Lung (tissue), 12 donors: Measurements from ENCODE around the gene TTC28. TPM values are rescaled to one million over a fixed set of nuclear protein-coding genes. Genes with fewer than 3 reads are reported as not detected.

Experiments
- ATAC-seq: fragments of 200-7000 bp; cut with Tn5 transposase; one replicate; pipeline ENCODE4 v1.9.1; 2020; ENCODE audit warnings: moderate number of reproducible peaks; ENCODE audit not compliant: insufficient read depth, low FRiP score
- DNase-seq, 3 donors: peaks; one replicate each; pipeline ENCODE4 v3.0.0-alpha.2; 2013 to 2017
- H3K27ac ChIP-seq, 2 donors: one replicate each; pipeline ENCODE4 v1.5.1; 2013; ENCODE audit warnings: mild to moderate bottlenecking in 2 of 2, moderate library complexity in 2 of 2, control low read depth in 1 of 2, inconsistent platforms in 1 of 2, low read depth in 1 of 2, low read length in 1 of 2
- H3K27me3 ChIP-seq, 3 donors: one replicate each; pipeline ENCODE4 v1.5.1; 2013; ENCODE audit warnings: low read length in 2 of 3; ENCODE audit not compliant: control insufficient read depth in 3 of 3, insufficient read depth in 3 of 3
- H3K36me3 ChIP-seq, 4 donors: one replicate each; pipeline ENCODE4 v1.5.1; 2013; ENCODE audit warnings: low read length in 4 of 4, mild to moderate bottlenecking in 1 of 4, moderate library complexity in 1 of 4; ENCODE audit not compliant: control insufficient read depth in 4 of 4, insufficient read depth in 4 of 4
- H3K4me1 ChIP-seq, 5 donors: one replicate each; pipeline ENCODE4 v1.5.1; 2013; ENCODE audit warnings: low read length in 5 of 5, mild to moderate bottlenecking in 2 of 5, moderate library complexity in 1 of 5; ENCODE audit not compliant: control insufficient read depth in 5 of 5, insufficient read depth in 5 of 5
- H3K4me3 ChIP-seq: one replicate; pipeline ENCODE4 v1.5.1; 2013; ENCODE audit warnings: mild to moderate bottlenecking, control low read depth, moderate library complexity
- H3K9ac ChIP-seq, 2 donors: one replicate each; pipeline ENCODE4 v1.5.1; 2013; ENCODE audit warnings: low read length in 2 of 2, control low read depth in 1 of 2; ENCODE audit not compliant: insufficient read depth in 1 of 2
- H3K9me3 ChIP-seq, 4 donors: one replicate each; pipeline ENCODE4 v1.5.1; 2013; ENCODE audit warnings: low read length in 3 of 4, mild to moderate bottlenecking in 1 of 4, moderate library complexity in 1 of 4; ENCODE audit not compliant: control insufficient read depth in 4 of 4, insufficient read depth in 3 of 4
- WGBS, 2 donors: extraction: QIAGEN DNeasy Blood & Tissue Kit; methylation state at CpG; one replicate each; pipeline ENCODE4 v1.1.7; 2013; 5-methylcytosine and 5-hydroxymethylcytosine counted together
- polyA plus RNA-seq, 2 donors: library from polyadenylated mRNA; stranded (reverse); fragments of 200-250 nt; gene quantifications; one replicate each; pipeline ENCODE4 v1.2.1, GENCODE V29; 2013
- total RNA-seq, 2 donors: library from RNA; depleted of rRNA in 1 of 2; stranded (reverse); fragments of >200 nt in 1 of 2; gene quantifications; one replicate each; pipeline ENCODE4 v1.2.1, GENCODE V29; 2014 to 2021
- TF ChIP-seq, protein P1 (sequence below): IDR thresholded peaks from 2 replicates; pipeline ENCODE4 v1.5.1; 2012; ENCODE audit warnings: mild to moderate bottlenecking; ENCODE audit errors: control extremely low read depth, extremely low read depth
- donor health status: control.
- donor health status: control.
- donor health status: Bipolar disorder and iron deficiency.
- donor health status: healthy.
- donor health status: DM: yes; HTN: yes; CAD: no.

The TTC28 gene
- total and polyA plus RNA-seq, 4 donors, result 4.7 to 72.2 (median 24.8) TPM

DNA sequence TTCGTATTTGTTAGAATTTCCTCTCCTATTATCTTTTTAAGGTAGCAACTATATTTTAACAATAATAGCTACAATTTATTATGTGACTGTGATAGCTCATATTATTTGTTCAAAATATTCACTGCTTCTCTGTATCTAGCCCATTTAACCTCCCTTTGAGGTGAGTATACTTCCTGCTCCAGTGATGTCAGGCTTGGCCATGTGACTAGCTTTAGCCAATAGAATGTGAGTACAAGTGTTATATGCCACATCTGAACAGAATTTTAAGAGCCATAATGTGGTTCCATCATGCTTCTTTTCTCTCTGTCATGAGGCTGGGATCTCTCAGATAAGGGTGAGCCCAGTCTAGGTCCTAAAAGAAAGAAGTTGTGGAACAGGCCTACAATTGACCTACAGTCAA is 217.6 kb downstream of the TTC28 start:
- Histone ChIP-seq H3K4me3 (no peak overlapping the region), H3K4me1 (peaks cover 0 to 12% (median 4%) of the 10 kb centered on the region in 5 donors), H3K27me3 (no peaks in the 10 kb centered on the region), H3K9ac (no peak overlapping the region), H3K9me3 (no peaks in the 10 kb centered on the region), H3K36me3 (no peaks in the 10 kb centered on the region), H3K27ac (no peak overlapping the region)
- whole genome bisulfite sequencing, 2 donors, result 94 to 100% methylated on average over 1 of the region's 1 CpG
- ATAC-seq, result no peak
- TF ChIP-seq, protein P1, sequence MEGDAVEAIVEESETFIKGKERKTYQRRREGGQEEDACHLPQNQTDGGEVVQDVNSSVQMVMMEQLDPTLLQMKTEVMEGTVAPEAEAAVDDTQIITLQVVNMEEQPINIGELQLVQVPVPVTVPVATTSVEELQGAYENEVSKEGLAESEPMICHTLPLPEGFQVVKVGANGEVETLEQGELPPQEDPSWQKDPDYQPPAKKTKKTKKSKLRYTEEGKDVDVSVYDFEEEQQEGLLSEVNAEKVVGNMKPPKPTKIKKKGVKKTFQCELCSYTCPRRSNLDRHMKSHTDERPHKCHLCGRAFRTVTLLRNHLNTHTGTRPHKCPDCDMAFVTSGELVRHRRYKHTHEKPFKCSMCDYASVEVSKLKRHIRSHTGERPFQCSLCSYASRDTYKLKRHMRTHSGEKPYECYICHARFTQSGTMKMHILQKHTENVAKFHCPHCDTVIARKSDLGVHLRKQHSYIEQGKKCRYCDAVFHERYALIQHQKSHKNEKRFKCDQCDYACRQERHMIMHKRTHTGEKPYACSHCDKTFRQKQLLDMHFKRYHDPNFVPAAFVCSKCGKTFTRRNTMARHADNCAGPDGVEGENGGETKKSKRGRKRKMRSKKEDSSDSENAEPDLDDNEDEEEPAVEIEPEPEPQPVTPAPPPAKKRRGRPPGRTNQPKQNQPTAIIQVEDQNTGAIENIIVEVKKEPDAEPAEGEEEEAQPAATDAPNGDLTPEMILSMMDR, result no peak
- no peak for DNase-seq

DNA sequence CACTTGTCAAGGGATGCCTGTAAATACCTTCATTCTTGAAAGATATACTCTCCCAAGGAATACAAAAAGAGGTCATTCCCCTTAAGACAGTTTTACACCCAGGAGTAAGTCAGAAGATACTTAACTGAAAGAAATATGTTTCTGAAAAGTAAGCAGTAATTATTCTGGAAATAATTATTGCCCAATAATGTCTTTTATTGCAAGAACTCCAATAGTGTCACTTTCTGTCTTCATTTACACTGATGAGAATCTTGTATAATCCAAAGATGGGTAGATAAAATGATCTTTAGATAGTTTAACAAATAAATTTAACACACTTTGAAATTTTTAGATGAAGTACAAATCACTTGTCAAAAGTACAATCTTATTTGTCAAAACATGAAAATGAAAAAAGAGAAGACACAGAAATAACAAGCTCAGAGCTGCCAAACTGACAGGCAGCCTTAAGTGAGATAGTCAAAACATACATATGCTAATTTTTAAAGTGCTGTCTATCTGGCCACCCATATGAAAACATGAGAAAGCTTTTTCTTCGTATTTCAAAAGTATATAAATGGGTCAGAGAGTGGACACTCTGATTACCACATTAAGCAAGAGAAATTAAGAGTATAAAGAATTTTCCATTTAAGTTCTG is 225.1 kb downstream of the TTC28 start:
- TF ChIP-seq, protein P1, result no peak
- H3K27me3 ChIP-seq, result no peaks in the 10 kb centered on the region
- H3K36me3 ChIP-seq, result no peaks in the 10 kb centered on the region
- H3K27ac ChIP-seq, result no peak overlapping the region
- 81 to 83% methylated on average over 1 of the region's 1 CpG for WGBS, 2 donors
- no peak overlapping the region for H3K9ac ChIP-seq
- H3K4me3 ChIP-seq, result no peak overlapping the region
- H3K9me3 ChIP-seq, result peaks cover 0 to 4% (median 0%) of the 10 kb centered on the region in 4 donors
- no peaks in the 10 kb centered on the region for H3K4me1 ChIP-seq
- ATAC-seq (no peak), DNase-seq (no peak)

DNA sequence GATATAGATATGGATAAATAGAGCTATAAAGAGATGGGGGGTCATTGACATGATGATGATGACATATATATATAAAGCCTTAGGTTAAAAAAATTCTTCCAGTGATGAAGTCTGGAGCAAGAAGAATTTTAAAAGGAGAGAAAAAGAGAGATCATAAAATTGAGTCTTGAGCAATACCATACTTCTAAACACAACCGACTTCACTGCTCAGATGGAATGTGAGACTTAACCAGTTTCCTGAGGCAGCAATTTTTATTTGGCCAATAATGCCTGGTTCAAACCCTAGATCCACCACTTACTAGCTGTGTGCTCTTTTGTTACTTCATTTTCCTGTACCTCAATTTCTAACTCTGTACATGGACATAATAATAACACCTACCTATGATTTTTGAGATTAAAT is 229.5 kb downstream of the TTC28 start:
- no peak for ATAC-seq
- Histone ChIP-seq H3K4me3 (no peak overlapping the region), H3K27ac (no peak overlapping the region), H3K9me3 (peaks cover 0 to 4% (median 0%) of the 10 kb centered on the region in 4 donors), H3K9ac (no peak overlapping the region), H3K36me3 (no peaks in the 10 kb centered on the region), H3K27me3 (no peaks in the 10 kb centered on the region), H3K4me1 (no peaks in the 10 kb centered on the region)
- 41 to 85% methylated on average over 1 of the region's 1 CpG for WGBS, 2 donors
- no peak for DNase-seq
- TF ChIP-seq, protein P1, result no peak

DNA sequence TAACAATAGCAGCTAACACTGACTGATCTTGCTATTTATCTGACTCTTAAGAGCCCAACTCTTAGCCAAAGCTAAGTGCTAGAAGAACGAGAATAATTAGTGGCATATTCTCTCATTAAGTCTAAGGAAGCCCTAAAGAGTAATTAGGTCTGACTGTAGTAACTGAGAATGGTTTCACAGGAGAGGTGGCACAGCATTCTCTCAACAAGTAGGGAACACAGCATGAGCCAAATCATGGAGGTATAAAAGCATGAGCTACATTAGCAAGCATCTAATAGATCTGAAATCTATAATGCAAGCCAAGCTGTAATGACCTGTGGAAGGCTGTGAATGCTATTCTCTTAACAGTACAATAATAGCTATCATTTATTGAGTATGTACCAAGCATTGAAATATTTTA is 230.6 kb downstream of the TTC28 start:
- WGBS, 2 donors, result 82 to 100% methylated on average over 1 of the region's 1 CpG
- H3K4me3 ChIP-seq, result no peak overlapping the region
- no peak overlapping the region for H3K9ac ChIP-seq
- peaks cover 0 to 4% (median 0%) of the 10 kb centered on the region in 4 donors for H3K9me3 ChIP-seq
- TF ChIP-seq, protein P1, result no peak
- H3K27ac ChIP-seq, result no peak overlapping the region
- no peaks in the 10 kb centered on the region for H3K4me1 ChIP-seq
- ATAC-seq (no peak), DNase-seq (no peak)
- no peaks in the 10 kb centered on the region for H3K27me3 ChIP-seq
- H3K36me3 ChIP-seq, result no peaks in the 10 kb centered on the region
